ENCODE results near the gene TLE5. TPM values are rescaled to one million over a fixed set of nuclear protein-coding genes. Genes with fewer than 3 reads are reported as not detected.

The TLE5 gene
- total and polyA plus RNA-seq, 9 of the 15 experiments (the other 6 are each of a cell fraction or from before 2014, with no cell fraction given): 2.0 to 347 (median 235) TPM

DNA sequence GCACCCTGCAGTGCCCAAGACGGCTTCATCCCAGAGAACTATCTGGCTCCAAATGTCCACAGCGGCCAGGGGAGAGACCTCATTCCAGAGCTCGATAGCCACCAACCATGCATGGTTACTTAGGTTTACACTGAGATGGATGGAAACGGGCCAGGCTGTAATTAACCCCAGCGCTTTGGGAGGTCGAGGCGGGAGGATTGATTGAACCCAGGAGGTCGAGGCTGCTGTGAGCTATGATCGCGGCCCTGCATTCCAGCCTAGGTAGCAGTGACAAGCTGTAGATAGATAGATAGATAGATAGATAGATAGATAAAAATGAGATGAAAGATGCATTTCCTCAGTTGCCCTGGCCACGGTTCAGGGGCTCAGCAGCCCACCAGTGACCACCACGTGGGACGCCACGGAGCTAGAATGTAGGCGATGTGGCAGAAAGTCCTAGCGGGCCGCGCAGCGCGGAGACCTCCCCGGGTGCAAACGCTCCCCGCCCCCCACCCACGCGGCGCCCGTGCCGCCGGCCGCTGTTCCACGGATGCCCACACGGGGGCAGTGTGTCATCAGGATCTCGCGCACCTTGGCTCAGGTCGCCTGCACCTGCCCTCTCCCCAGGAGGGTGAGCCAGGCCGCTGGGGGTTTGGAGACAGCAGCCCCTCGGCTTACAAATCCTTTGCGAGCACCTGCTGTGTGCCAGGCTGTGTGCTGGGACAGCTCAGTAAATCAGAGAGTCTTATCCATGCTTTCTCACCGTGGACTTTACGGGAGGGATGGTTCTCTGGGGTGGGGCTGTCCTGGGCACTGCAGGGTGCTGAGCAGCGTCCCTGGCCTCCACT, 13.5 kb upstream of the TLE5 start (continued):
- TF ChIP-seq, protein P1, sequence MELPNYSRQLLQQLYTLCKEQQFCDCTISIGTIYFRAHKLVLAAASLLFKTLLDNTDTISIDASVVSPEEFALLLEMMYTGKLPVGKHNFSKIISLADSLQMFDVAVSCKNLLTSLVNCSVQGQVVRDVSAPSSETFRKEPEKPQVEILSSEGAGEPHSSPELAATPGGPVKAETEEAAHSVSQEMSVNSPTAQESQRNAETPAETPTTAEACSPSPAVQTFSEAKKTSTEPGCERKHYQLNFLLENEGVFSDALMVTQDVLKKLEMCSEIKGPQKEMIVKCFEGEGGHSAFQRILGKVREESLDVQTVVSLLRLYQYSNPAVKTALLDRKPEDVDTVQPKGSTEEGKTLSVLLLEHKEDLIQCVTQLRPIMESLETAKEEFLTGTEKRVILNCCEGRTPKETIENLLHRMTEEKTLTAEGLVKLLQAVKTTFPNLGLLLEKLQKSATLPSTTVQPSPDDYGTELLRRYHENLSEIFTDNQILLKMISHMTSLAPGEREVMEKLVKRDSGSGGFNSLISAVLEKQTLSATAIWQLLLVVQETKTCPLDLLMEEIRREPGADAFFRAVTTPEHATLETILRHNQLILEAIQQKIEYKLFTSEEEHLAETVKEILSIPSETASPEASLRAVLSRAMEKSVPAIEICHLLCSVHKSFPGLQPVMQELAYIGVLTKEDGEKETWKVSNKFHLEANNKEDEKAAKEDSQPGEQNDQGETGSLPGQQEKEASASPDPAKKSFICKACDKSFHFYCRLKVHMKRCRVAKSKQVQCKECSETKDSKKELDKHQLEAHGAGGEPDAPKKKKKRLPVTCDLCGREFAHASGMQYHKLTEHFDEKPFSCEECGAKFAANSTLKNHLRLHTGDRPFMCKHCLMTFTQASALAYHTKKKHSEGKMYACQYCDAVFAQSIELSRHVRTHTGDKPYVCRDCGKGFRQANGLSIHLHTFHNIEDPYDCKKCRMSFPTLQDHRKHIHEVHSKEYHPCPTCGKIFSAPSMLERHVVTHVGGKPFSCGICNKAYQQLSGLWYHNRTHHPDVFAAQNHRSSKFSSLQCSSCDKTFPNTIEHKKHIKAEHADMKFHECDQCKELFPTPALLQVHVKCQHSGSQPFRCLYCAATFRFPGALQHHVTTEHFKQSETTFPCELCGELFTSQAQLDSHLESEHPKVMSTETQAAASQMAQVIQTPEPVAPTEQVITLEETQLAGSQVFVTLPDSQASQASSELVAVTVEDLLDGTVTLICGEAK (IDR thresholded peaks at IDR 0.05): no peak
- TF ChIP-seq, protein P1 (CRISPR knock-in tag; IDR thresholded peaks at IDR 0.05): no peak
- TF ChIP-seq COPS2 (conservative IDR thresholded peaks at IDR 0.05): no peak
- no peak for TF ChIP-seq SETDB1 (IDR thresholded peaks at IDR 0.05; ENCODE audit: low read length)
- TF ChIP-seq ZBTB7A (IDR thresholded peaks at IDR 0.05; ENCODE audit: borderline replicate concordance, control insufficient read depth, low read depth, low read length): peak; percentile 76; the same call in 1 of the 2 replicates
- peak; percentile 38 to 51 for TF ChIP-seq NRF1 (conservative IDR thresholded peaks at IDR 0.05 in 1 of 2, IDR thresholded peaks at IDR 0.05 in 1 of 2)
- TF ChIP-seq ZNF551 (CRISPR knock-in tag; IDR thresholded peaks at IDR 0.05): no peak
- no peak for TF ChIP-seq ELF2 (CRISPR knock-in tag; IDR thresholded peaks at IDR 0.05)
- no peak for TF ChIP-seq KHSRP (IDR thresholded peaks at IDR 0.05)
- TF ChIP-seq PCBP1 (IDR thresholded peaks at IDR 0.05; ENCODE audit: low read depth, low read length, poor library complexity, severe bottlenecking): no peak
- no peak for TF ChIP-seq HMBOX1 (IDR thresholded peaks at IDR 0.05)
- TF ChIP-seq NR2C1 (IDR thresholded peaks at IDR 0.05): no peak
- no peak for TF ChIP-seq NR2C1 (tag; IDR thresholded peaks at IDR 0.05)
- TF ChIP-seq HSF4 (CRISPR knock-in tag; IDR thresholded peaks at IDR 0.05; ENCODE audit: borderline replicate concordance): no peak
- no peak for TF ChIP-seq FOXA3 (CRISPR knock-in tag; conservative IDR thresholded peaks at IDR 0.05 in 1 of 2, IDR thresholded peaks at IDR 0.05 in 1 of 2)

All from K562 (cell line).